ENCODE results near the gene BAIAP2L1.
"Not testable (repeated sequence)": the region's sequence is repeated elsewhere in the genome, so short reads cannot be mapped to it uniquely, and the experiment has no call there.

BAIAP2L1 gene

GRCh38 chr7:98321301-98321700, 79.6 kb downstream of the BAIAP2L1 start:
- no peak for DNase-seq (ENCODE audit: low read depth)

- no peak for DNase-seq (ENCODE audit: low read depth)
Measured at GRCh38 chr7:98319176-98319575, 81.7 kb downstream of the BAIAP2L1 start.

GRCh38 chr7:98317366-98318040, 83.4 kb downstream of the BAIAP2L1 start:
- DNase-seq (ENCODE audit: low read depth): no peak

- DNase-seq (ENCODE audit: low read depth): not testable (repeated sequence)
Measured at GRCh38 chr7:98315994-98316527, 84.8 kb downstream of the BAIAP2L1 start.

- no peak for DNase-seq (ENCODE audit: low read depth)
Measured at GRCh38 chr7:98315318-98315993, 85.4 kb downstream of the BAIAP2L1 start.

GRCh38 chr7:98314469-98314868, 86.4 kb downstream of the BAIAP2L1 start:
- no peak for DNase-seq (ENCODE audit: low read depth)

GRCh38 chr7:98312201-98312600, 88.7 kb downstream of the BAIAP2L1 start:
- DNase-seq (ENCODE audit: low read depth): no peak

GRCh38 chr7:98309566-98309965, 91.3 kb downstream of the BAIAP2L1 start:
- no peak for DNase-seq (ENCODE audit: low read depth)

- DNase-seq (ENCODE audit: low read depth): no peak
Measured at GRCh38 chr7:98307971-98308466, 92.9 kb downstream of the BAIAP2L1 start.

- DNase-seq (ENCODE audit: low read depth): no peak
Measured at GRCh38 chr7:98305951-98306535, 94.8 kb downstream of the BAIAP2L1 start.

GRCh38 chr7:98303906-98304305, 97.0 kb downstream of the BAIAP2L1 start:
- no peak for DNase-seq (ENCODE audit: low read depth)

GRCh38 chr7:98303176-98303865, 97.6 kb downstream of the BAIAP2L1 start:
- DNase-seq (ENCODE audit: low read depth): no peak

GRCh38 chr7:98301693-98302470, 99.0 kb downstream of the BAIAP2L1 start:
- no peak for DNase-seq (ENCODE audit: low read depth)

GRCh38 chr7:98300595-98301372, 100.1 kb downstream of the BAIAP2L1 start:
- DNase-seq (ENCODE audit: low read depth): no peak

- DNase-seq (ENCODE audit: low read depth): no peak
Measured at GRCh38 chr7:98297626-98298286, 103.1 kb downstream of the BAIAP2L1 start.

- DNase-seq (ENCODE audit: low read depth): no peak
Measured at GRCh38 chr7:98296833-98297232, 104.1 kb downstream of the BAIAP2L1 start.

GRCh38 chr7:98295467-98296192, 105.3 kb downstream of the BAIAP2L1 start:
- DNase-seq (ENCODE audit: low read depth): no peak

GRCh38 chr7:98294798-98295382, 106.0 kb downstream of the BAIAP2L1 start:
- no peak for DNase-seq (ENCODE audit: low read depth)

- no peak for DNase-seq (ENCODE audit: low read depth)
Measured at GRCh38 chr7:98294326-98294725, 106.6 kb downstream of the BAIAP2L1 start.

Data from activated T-helper 1 cell treated with Interleukin-2 at 50 U/mL for 16 hours (primary cell).